Adrenal gland (tissue), 12 donors: ENCODE measurements around the gene KXD1. TPM values are rescaled to one million over a fixed set of nuclear protein-coding genes. Genes with fewer than 3 reads are reported as not detected.
A peak's percentile ranks its signal among the peaks of the same experiment; 100 is the strongest.

Experiments
- DNase-seq, 7 donors: peaks; one replicate each; pipeline ENCODE4 v3.0.0-alpha.2; 2019 to 2020
- H3K27ac ChIP-seq, 5 donors: fragments of 200-600 bp; sonication (generic) in 4 of 5; 1 replicate in 3 of 5; 2 replicates in 2 of 5; pipeline versions ENCODE4 v1.5.1 to v1.8.0; 2016 to 2020; ENCODE audit warnings: mild to moderate bottlenecking in 1 of 5
- H3K27me3 ChIP-seq: fragments of 200-600 bp; 2 replicates; pipeline ENCODE4 v1.8.0; 2021
- H3K36me3 ChIP-seq, 2 donors: fragments of 200-600 bp; replicated peaks in 1 of 2; 1 replicate in 1 of 2; 2 replicates in 1 of 2; pipeline versions ENCODE4 v1.5.1 to v1.8.0; 2018 to 2022
- H3K4me1 ChIP-seq, 2 donors: fragments of 200-600 bp; replicated peaks in 1 of 2; 1 replicate in 1 of 2; 2 replicates in 1 of 2; pipeline versions ENCODE4 v1.5.1 to v1.8.0; 2018 to 2021
- H3K4me3 ChIP-seq, 4 donors: fragments of 200-600 bp; sonication (generic) in 3 of 4; one replicate each; pipeline ENCODE4 v1.5.1; 2016 to 2018
- H3K9me3 ChIP-seq, 3 donors: fragments of 200-600 bp; sonication (generic) in 1 of 3; replicated peaks in 1 of 3; 1 replicate in 2 of 3; 2 replicates in 1 of 3; pipeline versions ENCODE4 v1.5.1 to v1.8.0; 2016 to 2021
- CTCF ChIP-seq, 6 experiments: fragments of 450-650 bp in 4 of 6; fragments of 200-600 bp in 2 of 6; sonication (generic) in 1 of 6; IDR thresholded peaks; 1 replicate in 5 of 6; 2 replicates in 1 of 6; pipeline versions ENCODE4 v1.5.1 to v1.8.0; 2016 to 2021; ENCODE audit warnings: antibody characterized with exemption in 6 of 6, mild to moderate bottlenecking in 2 of 6, moderate library complexity in 1 of 6
- POLR2A ChIP-seq, 2 donors: fragments of 450-650 bp; IDR thresholded peaks; one replicate each; pipeline ENCODE4 v1.6.1; 2017; ENCODE audit warnings: antibody characterized with exemption in 2 of 2, mild to moderate bottlenecking in 2 of 2, moderate library complexity in 1 of 2
- WGBS, 4 donors: extraction: QIAGEN DNeasy Blood & Tissue Kit in 2 of 4; methylation state at CpG; one replicate each; pipeline versions ENCODE4 v1.1.5 to v1.1.7; 2013 to 2017; 5-methylcytosine and 5-hydroxymethylcytosine counted together
- intact Hi-C, 2 donors: fragments of 100-400 bp; cut with DNase I; formaldehyde crosslinking; loops; one replicate each; pipeline versions ENCODE4 v1.14.1 to v1.15.0; 2022 to 2023
- polyA plus RNA-seq, 3 donors: library from polyadenylated mRNA; stranded (reverse); fragments of 200-250 nt in 2 of 3; fragments of 350-450 nt in 1 of 3; fragmentation: Illumina TruSeq in 1 of 3; extraction: RNeasy Lipid Tissue Mini Kit (QIAGEN cat#74804) in 1 of 3; gene quantifications; one replicate each; pipeline ENCODE4 v1.2.3, GENCODE V29; 2013 to 2014
- total RNA-seq, 9 donors: library from RNA; depleted of rRNA in 4 of 9; stranded (reverse); fragments of >200 nt in 4 of 9; fragments of 120-200 nt in 1 of 9; fragmentation: NEBNext Ultra II Directional in 1 of 9; extraction: Animal tissue kit (Norgen Biotek cat#: 25700) in 1 of 9; gene quantifications; one replicate each; pipeline versions ENCODE4 v1.1.0 to v1.2.4, GENCODE V29; 2013 to 2023
- donor health status: healthy with polysubstance abuse.
- donor health status: Bipolar disorder and iron deficiency.
- donor health status: DM: yes; HTN: yes; CAD: no.
- donor health status: DM: no; HTN: no; CAD: no.
- donor health status: DM: no; HTN: no; CAD: no.
- donor health status: DM: yes; HTN: yes; CAD: no.

KXD1 gene
- total and polyA plus RNA-seq, 12 donors, result 57.7 to 165 (median 82.5) TPM

- H3K9me3 ChIP-seq, result no peaks in the 10 kb centered on the region
- intact Hi-C loops, result loop anchor here in 1 of 2 donors (10.0 kb wide), 1 partner anchor 49 kb away; no protein-coding TSS in a partner anchor
- peak overlapping the region in 2 of 5 donors; percentile 47 to 87 for H3K27ac ChIP-seq
- no peaks in the 10 kb centered on the region for H3K36me3 ChIP-seq
- TF ChIP-seq POLR2A (IDR thresholded peaks at IDR 0.05) (no peak), CTCF (IDR thresholded peaks at IDR 0.05) (no peak)
- WGBS, 4 donors, result 69 to 88% (median 81%) methylated on average over 11 of the region's 11 CpGs
- H3K27me3 ChIP-seq, result no peaks in the 10 kb centered on the region
- DNase-seq, result peak in 1 of 7 donors; percentile 40
- no peak overlapping the region for H3K4me3 ChIP-seq
- H3K4me1 ChIP-seq, result peaks cover 18 to 56% of the 10 kb centered on the region in 2 donors
Measured at GRCh38 chr19:18513868-18514267, 43.8 kb upstream of the KXD1 start.

- peaks cover 25 to 60% of the 10 kb centered on the region in 2 donors for H3K4me1 ChIP-seq
- 23 to 56% (median 36%) methylated on average over 2 to 17 of the region's 17 CpGs for WGBS, 4 donors
- no peaks in the 10 kb centered on the region for H3K9me3 ChIP-seq
- H3K36me3 ChIP-seq, result no peaks in the 10 kb centered on the region
- H3K4me3 ChIP-seq, result no peak overlapping the region
- DNase-seq, result peak; percentile 80 to 97 (median 92)
- peak overlapping the region; percentile 36 to 92 (median 54) for H3K27ac ChIP-seq
- H3K27me3 ChIP-seq, result no peaks in the 10 kb centered on the region
- TF ChIP-seq CTCF (IDR thresholded peaks at IDR 0.05) (no peak), POLR2A (IDR thresholded peaks at IDR 0.05) (peak in 1 of 2 donors; percentile 17)
- intact Hi-C loops, result loop anchor here (5.0 to 10.0 kb wide), 2 partner anchors 48 to 50 kb away; no protein-coding TSS in a partner anchor
Measured at GRCh38 chr19:18514800-18515682, 42.6 kb upstream of the KXD1 start.

- Histone ChIP-seq H3K36me3 (no peaks in the 10 kb centered on the region), H3K27me3 (no peaks in the 10 kb centered on the region), H3K4me3 (no peak overlapping the region), H3K9me3 (no peaks in the 10 kb centered on the region), H3K27ac (peak overlapping the region in 3 of 5 donors; percentile 54 to 92 (median 87)), H3K4me1 (peaks cover 34 to 64% of the 10 kb centered on the region in 2 donors)
- 81 to 93% (median 86%) methylated on average over 5 of the region's 5 CpGs for WGBS, 4 donors
- DNase-seq, result no peak
- TF ChIP-seq POLR2A (IDR thresholded peaks at IDR 0.05), result no peak
- no peak for TF ChIP-seq CTCF (IDR thresholded peaks at IDR 0.05)
- intact Hi-C loops, result loop anchor here (5.0 to 10.0 kb wide), 2 partner anchors 49 to 51 kb away; no protein-coding TSS in a partner anchor
Measured at GRCh38 chr19:18515959-18516358, 41.7 kb upstream of the KXD1 start.

- no peaks in the 10 kb centered on the region for H3K27me3 ChIP-seq
- no peak overlapping the region for H3K4me3 ChIP-seq
- peaks cover 34 to 65% of the 10 kb centered on the region in 2 donors for H3K4me1 ChIP-seq
- intact Hi-C loops, result loop anchor here (5.0 to 10.0 kb wide), 2 partner anchors 50 to 53 kb away; no protein-coding TSS in a partner anchor
- no peaks in the 10 kb centered on the region for H3K36me3 ChIP-seq
- peak in 4 of 7 donors; percentile 52 to 74 (median 62) for DNase-seq
- WGBS, 4 donors, result 63 to 69% (median 65%) methylated on average over 4 of the region's 4 CpGs
- no peak for TF ChIP-seq POLR2A (IDR thresholded peaks at IDR 0.05)
- no peak for TF ChIP-seq CTCF (IDR thresholded peaks at IDR 0.05)
- no peaks in the 10 kb centered on the region for H3K9me3 ChIP-seq
- peak overlapping the region in 2 of 5 donors; percentile 8 to 41 for H3K27ac ChIP-seq
Measured at GRCh38 chr19:18517606-18518005, 40.1 kb upstream of the KXD1 start.
